Stimulated activated CD8-positive, alpha-beta memory T cell treated with anti-CD3 and anti-CD28 coated beads, Interleukin-15, amount 100 ng/mL, for 4 hours (primary cell): Measurements from ENCODE around the gene AJM1.
"Not testable (repeated sequence)": the region's sequence is repeated elsewhere in the genome, so short reads cannot be mapped to it uniquely, and the experiment has no call there.

Experiments used
- DNase-seq, 2 donors: peaks; one replicate each; pipeline ENCODE4 v3.0.0-alpha.2; 2020; ENCODE audit warnings: low read depth in 2 of 2

The AJM1 gene

DNA sequence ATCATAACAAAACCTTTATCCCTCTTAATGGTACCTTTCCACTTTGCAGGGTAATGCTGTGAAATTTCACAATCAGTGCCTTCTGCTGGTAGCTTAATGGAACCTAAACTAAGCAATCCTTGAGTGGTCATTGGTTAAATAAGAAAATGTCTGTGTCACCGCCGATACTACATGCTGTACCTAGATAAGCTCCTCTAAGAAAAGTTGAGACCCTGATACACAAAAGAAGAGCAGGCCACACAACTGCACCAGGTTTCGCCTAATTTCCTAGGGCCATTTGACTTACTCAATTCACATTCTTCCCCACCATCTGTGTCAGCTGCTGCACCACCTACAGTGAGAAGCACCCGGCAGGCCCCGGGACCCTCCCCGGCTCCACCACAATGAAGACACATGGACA lies 32.9 kb downstream of the AJM1 start:
- DNase-seq = no peak

DNA sequence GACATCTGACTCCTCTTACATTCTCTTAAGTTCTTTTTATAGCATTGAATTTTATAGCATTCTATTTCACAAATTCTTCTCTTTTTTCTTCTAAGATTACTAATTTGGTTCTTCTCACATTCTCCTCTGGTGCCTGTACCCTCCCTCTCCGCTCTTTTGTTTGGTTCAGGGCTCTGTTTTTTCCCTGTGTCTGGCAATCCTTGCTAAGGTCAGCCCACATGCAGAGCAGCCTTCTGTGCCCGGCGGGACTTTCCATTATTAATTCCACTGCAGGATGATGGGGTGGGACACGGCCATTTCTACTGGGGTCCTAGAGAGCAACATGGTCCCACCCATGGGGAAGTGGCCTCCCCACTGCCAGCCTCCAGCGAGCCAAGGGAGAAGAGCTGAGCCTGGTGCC lies 34.2 kb downstream of the AJM1 start:
- DNase-seq = no peak

DNA sequence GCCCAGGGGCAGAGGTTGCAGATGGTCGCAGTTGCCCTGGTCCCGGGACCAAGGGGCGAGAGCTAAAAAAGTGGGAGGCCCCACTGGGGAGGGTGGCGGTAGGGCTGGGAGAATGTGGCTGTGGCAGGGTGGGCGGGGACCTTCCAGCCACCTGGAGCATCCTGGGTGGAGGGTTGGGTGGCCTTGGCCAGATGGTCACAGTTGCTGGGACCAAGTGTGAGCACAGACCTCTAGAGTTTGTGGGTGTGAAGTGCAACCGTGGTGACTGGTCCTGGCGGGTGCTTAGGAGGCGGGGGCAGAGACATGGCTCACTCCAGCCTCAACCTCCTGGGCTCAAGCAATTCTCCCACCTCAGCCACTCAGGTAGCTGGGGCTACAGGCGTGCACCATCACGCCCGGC lies 38.4 kb downstream of the AJM1 start:
- DNase-seq = no peak

DNA sequence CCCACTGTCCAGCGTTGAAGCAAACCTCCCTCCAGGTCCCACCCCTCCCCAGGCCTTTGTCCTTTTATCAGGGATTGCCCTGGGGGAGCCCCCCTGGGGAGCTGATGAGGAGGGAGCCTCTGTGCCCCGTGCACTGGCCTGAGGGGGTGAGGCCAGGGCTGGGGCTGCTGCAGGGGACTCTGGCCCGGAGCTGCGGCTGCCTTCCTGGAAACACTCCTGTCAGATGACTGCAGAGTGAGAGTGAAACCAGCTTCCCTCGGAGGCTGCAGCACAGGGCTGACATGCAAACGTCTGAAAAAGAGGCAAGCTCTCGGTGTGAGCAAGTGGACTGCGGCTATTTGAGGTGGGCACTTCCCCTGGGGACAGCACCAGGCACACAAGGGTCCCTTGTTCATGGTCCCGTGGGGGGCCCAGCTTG lies 39.4 kb downstream of the AJM1 start:
- DNase-seq = peak in 1 of 2 donors; percentile 23

DNA sequence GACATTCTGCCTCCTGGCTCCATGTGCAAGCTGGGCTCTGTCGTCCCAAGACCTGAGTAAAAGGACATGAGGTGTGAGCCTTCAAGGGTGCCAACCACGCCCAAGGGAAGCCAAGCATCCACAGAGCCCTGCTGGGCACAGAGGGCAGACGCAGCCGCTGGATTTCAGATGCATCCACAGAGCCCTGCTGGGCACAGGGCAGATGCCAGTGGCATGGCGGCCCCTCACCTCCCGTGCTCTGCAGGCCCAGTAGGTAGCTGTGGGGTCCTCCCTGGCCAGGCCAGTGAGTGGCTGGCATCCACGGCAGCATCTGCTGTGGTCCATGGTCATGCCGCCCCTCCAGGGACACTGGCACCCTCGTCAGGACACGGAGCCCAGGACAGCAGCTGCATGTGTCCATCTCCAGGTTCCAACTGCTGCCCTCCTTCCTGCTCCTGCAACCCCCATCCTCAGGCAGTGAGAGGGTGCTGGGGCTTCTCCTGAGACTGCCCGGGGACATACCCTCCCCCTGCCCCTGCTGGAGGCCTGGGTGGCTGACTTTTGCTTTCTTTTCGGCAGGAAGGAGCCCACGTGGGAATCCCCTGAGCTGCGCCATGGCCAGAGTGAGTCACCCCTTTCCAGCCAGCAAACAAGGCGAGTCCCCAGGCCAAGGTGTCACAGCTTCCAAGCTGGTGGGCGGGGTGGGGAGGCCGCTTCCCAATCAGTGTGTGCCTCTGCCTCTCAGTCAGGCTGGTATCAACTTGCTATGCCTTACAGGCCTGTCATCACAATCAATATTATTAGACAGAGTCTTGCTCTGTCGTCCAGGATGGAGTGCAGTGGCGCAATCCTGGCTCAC lies 40.0 kb downstream of the AJM1 start:
- peak; percentile 84 to 94 for DNase-seq

DNA sequence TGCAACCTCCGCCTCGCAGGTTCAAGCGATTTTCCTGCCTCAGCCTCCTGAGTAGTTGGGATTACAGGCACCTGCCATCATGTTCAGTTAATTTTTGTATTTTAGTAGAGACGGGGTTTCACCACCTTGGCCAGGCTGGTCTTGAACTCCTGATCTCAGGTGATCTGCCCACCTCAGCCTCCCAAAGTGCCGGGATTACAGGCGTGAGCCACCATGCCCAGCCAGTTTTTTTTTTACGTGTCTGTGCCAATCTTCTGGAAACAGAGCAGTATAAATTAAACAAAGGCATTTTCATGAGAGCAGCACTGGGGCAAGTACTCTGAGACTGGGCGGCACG lies 40.6 kb downstream of the AJM1 start:
- not testable (repeated sequence) for DNase-seq

DNA sequence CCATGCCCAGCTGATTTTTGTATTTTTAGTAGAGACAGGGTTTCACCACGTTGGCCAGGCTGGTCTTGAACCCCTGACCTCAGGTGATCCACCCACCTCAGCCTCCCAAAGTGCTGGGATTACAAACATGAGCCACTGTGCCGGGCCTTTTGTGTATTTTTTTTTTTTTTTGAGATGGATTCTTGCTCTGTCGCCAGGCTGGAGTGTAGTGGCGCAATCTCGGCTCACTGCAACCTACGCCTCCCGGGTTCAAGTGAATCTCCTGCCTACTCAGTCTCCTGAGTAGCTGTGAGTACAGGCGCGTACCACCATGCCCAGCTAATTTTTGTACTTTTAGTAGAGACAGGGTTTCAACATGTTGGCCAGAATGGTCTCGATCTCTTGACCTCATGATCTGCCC lies 41.4 kb downstream of the AJM1 start:
- DNase-seq = not testable (repeated sequence)

DNA sequence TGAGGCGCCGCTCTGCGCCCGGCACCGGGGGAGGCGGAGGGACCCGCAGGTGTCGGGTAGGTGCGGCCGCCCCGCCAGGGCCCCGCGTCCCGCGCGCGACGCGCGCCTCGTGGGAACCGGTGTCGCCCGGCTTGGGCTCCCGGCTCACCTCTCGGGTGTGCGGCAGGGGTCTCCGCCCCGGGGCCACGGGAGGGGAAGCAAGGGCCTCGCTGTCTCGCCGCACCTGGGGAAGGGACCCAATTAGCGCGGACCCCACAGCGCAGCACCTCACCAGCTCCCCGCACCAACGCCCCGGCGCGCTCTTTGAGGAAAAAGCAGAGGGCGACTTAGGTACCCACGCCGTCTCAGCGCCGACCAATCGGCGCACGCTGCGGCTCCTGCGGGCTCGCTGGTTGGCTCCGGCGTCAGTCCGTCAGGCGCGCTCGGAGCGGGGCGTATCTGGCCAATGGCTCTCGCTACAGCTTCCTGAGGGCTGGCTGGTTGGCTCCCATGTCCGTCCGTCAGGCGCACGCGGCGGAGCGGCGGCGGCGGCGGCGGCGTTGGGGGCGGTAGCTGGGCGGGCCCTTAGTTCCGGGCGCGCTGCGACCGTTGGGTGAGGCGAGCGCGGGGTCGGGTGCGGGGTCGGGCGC lies 43.8 kb downstream of the AJM1 start, which contains the start of gene TRAF2:
TRAF2 (plus strand) TSS at position 567 of the 629 bp plus-strand sequence. CDS start 12,225 bp downstream, outside the sequence.
- DNase-seq = peak; percentile 92 to 97

DNA sequence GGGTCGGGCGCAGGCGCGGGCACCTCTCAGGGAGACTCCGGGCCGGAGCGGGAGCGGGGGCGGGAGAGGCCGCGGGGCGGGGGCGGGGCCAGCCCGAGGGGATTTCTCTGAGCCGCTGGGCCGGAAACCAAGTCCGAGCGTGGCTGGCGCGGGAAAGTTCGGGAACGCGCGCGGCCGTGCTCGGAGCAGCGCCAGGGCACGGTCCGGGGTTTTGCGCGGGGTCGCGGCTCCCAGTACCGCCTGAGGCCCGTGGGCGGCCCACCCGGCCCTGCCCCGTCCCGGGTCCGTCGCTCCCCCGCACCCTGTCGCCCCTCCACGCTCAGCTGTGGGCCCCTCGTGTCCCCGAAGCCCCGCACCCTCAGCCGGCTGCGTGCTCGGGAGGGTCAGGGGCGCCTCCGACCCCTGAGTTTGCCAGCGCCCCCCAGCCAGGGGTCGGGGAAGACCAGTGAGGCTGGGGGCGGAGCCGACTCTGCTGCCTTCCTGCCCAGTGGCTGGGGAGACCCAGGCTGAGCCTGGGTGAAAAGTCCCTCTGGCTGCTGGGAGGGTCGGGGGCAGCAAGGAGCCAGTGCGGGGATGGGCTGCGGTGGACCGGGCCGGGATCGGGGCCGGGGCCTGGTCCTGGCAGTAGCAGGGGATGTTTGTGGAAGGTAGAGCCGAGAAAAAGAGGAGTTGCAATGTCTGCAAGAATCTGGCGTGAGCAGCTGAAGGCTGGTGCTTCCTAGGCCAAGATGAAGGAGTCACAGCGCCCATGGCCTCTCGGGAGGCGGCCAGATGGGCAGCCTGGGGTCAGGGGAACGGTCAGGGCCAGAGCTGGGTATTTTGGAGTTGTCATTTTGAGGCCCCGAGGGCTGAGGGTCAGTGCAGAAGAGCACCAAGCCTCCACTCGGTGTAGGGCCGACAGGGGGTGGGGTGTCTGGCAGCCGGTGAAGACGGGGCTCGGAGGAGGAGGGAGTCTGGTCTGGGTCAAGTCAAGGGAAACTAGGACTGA lies 44.6 kb downstream of the AJM1 start:
- peak in 1 of 2 donors; percentile 23 for DNase-seq

DNA sequence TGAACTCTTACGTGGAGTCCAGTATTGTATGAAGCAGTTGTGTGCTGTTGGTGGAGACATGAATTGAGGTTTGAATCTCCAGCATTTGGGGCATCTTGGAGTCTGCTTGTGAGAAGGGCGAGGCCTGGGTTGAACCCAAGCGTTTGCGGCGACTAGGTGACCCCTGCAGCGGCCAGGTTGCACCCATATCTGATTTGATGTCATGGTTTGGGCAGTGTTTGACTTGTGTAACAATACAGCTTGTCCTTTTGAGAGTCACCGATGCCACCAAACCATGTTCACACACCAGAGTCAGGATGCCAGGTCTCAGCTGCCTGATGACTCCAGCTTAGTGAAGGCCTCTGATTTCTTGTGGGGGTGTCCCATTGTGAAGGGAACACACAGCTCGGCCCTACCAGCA lies 46.2 kb downstream of the AJM1 start:
- DNase-seq = no peak

DNA sequence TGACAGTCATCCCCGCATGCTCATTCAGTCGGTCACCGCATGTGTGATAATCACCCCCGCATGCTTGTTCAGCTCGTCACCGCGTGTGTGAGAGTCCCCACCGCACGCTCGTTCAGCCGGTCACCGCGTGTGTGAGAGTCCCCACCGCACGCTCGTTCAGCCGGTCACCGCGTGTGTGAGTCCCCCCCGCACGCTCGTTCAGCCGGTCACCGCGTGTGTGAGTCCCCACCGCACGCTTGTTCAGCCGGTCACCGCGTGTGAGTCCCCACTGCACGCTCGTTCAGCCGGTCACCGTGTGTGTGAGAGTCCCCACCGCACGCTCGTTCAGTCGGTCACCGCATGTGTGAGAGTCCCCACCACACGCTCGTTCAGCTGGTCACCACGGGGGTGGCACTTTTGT lies 47.6 kb downstream of the AJM1 start:
- no peak for DNase-seq

DNA sequence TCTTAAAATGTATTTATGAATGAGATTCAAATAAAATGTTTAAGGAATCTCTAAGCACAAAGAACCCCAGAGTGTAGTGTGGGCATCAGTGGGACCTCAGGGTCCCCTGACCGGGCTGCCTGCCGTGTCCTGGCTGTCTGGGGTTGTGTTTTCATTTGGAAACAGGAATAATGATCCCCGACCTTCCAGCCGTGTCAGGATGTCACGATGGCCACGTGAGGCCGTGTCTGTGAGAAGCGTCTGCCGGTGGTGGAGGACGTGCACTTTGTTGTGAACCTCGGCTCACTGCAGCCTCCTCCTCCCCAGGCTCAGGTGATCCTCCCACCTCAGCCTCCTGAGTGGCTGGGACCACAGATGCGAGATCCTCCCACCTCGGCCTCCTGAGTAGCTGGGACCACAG lies 48.4 kb downstream of the AJM1 start:
- no peak for DNase-seq
